Lower lobe of right lung (tissue), 2 donors: ENCODE results near the gene HS3ST2. TPM values are rescaled to one million over a fixed set of nuclear protein-coding genes. Genes with fewer than 3 reads are reported as not detected.

Experiments used
- ATAC-seq, 2 donors: fragments of 200-7000 bp; cut with Tn5 transposase; one replicate each; pipeline ENCODE4 v1.9.1; 2020 to 2022; ENCODE audit warnings: mild to moderate bottlenecking in 2 of 2, moderate library complexity in 2 of 2
- DNase-seq: peaks from one replicate; pipeline ENCODE4 v3.0.0-alpha.2; 2020
- H3K27ac ChIP-seq: fragments of 200-600 bp; one replicate; pipeline ENCODE4 v1.8.0; 2022
- H3K27me3 ChIP-seq: fragments of 200-600 bp; one replicate; pipeline ENCODE4 v1.8.0; 2022; ENCODE audit warnings: low read depth
- H3K36me3 ChIP-seq: fragments of 200-600 bp; one replicate; pipeline ENCODE4 v1.8.0; 2022; ENCODE audit warnings: mild to moderate bottlenecking
- H3K4me1 ChIP-seq: fragments of 200-600 bp; one replicate; pipeline ENCODE4 v1.8.0; 2022
- H3K4me3 ChIP-seq: fragments of 200-600 bp; one replicate; pipeline ENCODE4 v1.8.0; 2022; ENCODE audit warnings: mild to moderate bottlenecking
- H3K9me3 ChIP-seq: fragments of 200-600 bp; one replicate; pipeline ENCODE4 v1.8.0; 2022
- intact Hi-C: fragments of 100-400 bp; cut with DNase I; formaldehyde crosslinking; loops from one replicate; pipeline ENCODE4 v1.11.0; 2022
- total RNA-seq: library from RNA; stranded (reverse); fragmentation: NEBNext Ultra II Directional; extraction: Animal tissue kit (Norgen Biotek cat#: 25700); gene quantifications from one replicate; pipeline ENCODE4 v1.2.1, GENCODE V29; 2021
- TF ChIP-seq, protein P1 (sequence below): fragments of 200-600 bp; IDR thresholded peaks from one replicate; pipeline ENCODE4 v1.8.0; 2022; ENCODE audit warnings: antibody characterized with exemption, mild to moderate bottlenecking
- donor health status: DM: no; HTN: yes; CAD: no; lungs with severe emphysema.

HS3ST2 gene
- total RNA-seq, 1 donor from 2014 or later, result 4.8 TPM

DNA sequence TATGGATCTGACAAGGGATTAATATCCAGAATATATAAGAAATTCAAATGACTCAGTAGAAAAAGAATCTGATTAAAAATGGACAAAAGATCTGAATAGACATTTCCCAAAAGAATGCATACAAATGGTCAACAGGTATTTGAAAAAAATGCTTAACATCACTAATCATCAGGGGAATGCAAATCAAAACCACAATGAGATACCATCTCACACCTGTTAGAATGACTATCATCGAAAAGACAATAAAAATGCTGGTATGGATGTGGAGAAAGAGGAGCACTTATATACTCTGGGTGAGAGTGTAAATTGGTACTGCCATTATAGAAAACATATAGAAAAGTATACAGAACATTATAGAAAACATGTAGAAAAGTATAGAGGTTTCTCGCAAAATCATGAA, 16.4 kb upstream of the HS3ST2 start:
- Histone ChIP-seq H3K36me3 (no peaks in the 10 kb centered on the region), H3K4me3 (no peak overlapping the region), H3K27ac (no peak overlapping the region), H3K27me3 (peaks cover 6% of the 10 kb centered on the region), H3K4me1 (no peaks in the 10 kb centered on the region), H3K9me3 (no peaks in the 10 kb centered on the region)
- ATAC-seq, result no peak
- TF ChIP-seq, protein P1, sequence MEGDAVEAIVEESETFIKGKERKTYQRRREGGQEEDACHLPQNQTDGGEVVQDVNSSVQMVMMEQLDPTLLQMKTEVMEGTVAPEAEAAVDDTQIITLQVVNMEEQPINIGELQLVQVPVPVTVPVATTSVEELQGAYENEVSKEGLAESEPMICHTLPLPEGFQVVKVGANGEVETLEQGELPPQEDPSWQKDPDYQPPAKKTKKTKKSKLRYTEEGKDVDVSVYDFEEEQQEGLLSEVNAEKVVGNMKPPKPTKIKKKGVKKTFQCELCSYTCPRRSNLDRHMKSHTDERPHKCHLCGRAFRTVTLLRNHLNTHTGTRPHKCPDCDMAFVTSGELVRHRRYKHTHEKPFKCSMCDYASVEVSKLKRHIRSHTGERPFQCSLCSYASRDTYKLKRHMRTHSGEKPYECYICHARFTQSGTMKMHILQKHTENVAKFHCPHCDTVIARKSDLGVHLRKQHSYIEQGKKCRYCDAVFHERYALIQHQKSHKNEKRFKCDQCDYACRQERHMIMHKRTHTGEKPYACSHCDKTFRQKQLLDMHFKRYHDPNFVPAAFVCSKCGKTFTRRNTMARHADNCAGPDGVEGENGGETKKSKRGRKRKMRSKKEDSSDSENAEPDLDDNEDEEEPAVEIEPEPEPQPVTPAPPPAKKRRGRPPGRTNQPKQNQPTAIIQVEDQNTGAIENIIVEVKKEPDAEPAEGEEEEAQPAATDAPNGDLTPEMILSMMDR, result no peak
- intact Hi-C loops, result no loop called here
- no peak for DNase-seq

DNA sequence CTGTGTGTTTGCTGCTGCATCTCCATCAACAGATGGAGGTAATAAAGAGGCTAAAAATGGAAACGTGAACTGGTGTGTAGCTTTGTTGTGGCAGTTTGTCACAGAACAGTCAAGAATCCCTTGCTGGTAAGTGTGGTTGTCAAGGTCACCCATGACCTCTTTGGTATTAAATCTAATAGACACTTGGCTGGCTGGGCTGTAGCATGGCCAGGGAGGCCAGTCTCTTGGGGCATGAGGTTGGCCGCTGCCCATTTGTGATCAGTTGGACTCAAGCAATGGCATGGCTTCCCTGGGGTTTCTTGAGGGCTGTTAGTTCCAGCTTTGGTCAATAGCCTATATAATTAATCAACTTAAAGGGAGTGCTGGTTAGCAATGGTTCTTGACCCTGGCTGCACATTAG, 14.8 kb upstream of the HS3ST2 start:
- ATAC-seq (no peak), DNase-seq (no peak)
- Histone ChIP-seq H3K4me3 (no peak overlapping the region), H3K27ac (no peak overlapping the region), H3K36me3 (no peaks in the 10 kb centered on the region), H3K27me3 (peaks cover 9% of the 10 kb centered on the region), H3K9me3 (no peaks in the 10 kb centered on the region), H3K4me1 (no peaks in the 10 kb centered on the region)
- intact Hi-C loops, result no loop called here
- TF ChIP-seq, protein P1, result no peak

DNA sequence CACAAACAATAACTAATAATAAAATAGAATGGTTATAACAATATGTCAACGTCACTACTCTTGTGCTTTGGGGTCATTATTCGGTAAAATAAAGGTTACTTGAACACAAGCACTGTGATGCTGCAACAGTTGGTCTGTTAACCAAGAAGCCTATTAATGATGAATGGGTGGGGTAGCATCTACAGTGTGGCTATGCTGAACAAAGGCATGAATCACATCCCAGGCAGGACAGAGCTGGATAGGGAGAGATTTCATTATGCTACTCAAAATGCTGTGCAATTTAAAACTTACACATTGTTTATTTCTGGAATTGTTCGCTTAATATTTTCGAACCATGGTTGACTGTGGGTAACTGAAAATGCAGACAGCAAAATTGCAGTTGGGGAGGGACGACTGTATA, 9.1 kb upstream of the HS3ST2 start:
- Histone ChIP-seq H3K4me1 (no peaks in the 10 kb centered on the region), H3K36me3 (no peaks in the 10 kb centered on the region), H3K9me3 (no peaks in the 10 kb centered on the region), H3K4me3 (no peak overlapping the region), H3K27ac (no peak overlapping the region), H3K27me3 (peaks cover 11% of the 10 kb centered on the region)
- intact Hi-C loops, result no loop called here
- no peak for ATAC-seq
- TF ChIP-seq, protein P1, result no peak
- no peak for DNase-seq

DNA sequence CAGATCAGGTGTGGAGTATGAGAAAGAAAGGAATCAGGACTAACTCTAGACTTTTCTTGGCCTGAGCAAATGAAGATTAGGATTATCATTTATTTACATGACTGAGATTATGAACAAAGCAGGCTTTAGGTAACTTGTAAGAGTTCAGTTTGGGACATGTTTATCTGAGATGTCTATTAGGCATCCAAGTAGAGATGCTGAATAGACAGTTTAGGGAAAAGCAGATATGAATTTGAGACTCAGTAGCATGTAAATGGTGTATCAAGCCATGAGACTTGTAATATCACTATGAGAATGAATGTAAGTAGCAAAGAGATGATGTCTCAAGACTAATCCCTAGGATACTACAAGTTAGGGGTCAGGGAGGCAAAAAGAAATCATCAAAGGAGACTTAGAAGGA, 8.6 kb upstream of the HS3ST2 start:
- ATAC-seq, result no peak

DNA sequence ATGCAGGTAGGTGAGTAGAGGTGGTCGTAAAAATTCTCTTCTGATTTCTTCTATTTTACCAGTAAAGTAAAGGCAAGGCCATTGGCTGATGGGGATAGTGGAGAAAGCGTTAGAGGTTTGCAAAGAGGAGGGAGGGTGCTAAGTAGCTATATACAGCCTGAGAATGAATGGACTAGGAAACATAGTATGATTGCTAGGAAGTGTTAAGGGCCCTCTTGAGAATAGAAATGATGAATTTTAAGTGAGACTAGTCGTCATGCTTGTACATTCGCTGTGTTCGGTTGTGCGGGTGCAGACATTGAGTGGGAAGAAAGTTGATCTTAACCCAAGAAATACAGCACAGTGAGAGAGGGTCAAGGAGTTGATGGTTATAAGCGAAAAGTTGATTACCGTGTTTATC, 7.2 kb upstream of the HS3ST2 start:
- DNase-seq, result no peak
- Histone ChIP-seq H3K9me3 (no peaks in the 10 kb centered on the region), H3K4me3 (no peak overlapping the region), H3K27ac (no peak overlapping the region), H3K27me3 (peaks cover 14% of the 10 kb centered on the region), H3K36me3 (no peaks in the 10 kb centered on the region), H3K4me1 (no peaks in the 10 kb centered on the region)
- intact Hi-C loops, result no loop called here
- ATAC-seq, result no peak
- TF ChIP-seq, protein P1, result no peak

More for the DNA sequence above, 8.6 kb upstream of the HS3ST2 start:
- DNase-seq, result no peak
- H3K4me1 ChIP-seq, result no peaks in the 10 kb centered on the region
- peaks cover 12% of the 10 kb centered on the region for H3K27me3 ChIP-seq
- TF ChIP-seq, protein P1, result no peak
- intact Hi-C loops, result no loop called here
- H3K9me3 ChIP-seq, result no peaks in the 10 kb centered on the region
- H3K36me3 ChIP-seq, result no peaks in the 10 kb centered on the region
- H3K27ac ChIP-seq, result no peak overlapping the region
- H3K4me3 ChIP-seq, result no peak overlapping the region

DNA sequence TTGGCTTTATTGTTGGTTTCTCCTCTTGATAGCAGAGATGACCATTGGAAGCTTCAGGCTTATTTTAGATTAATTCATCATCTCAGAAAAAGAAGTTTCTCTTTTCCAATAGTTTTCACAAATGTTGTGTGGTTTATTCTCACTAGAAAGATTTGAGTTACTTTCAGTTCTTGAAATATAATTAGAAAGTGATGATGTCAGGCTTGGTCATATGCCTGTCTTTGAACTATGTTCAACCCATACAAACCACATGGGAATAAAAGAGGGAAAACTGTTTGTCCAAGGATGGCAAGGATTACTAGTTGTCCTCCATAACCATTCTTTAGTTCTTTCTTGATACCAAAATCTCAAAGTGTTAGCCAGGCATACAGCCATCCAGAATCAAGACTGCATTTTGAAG, 3.7 kb upstream of the HS3ST2 start:
- TF ChIP-seq, protein P1, result no peak
- intact Hi-C loops, result no loop called here
- ATAC-seq (no peak), DNase-seq (no peak)
- Histone ChIP-seq H3K36me3 (no peaks in the 10 kb centered on the region), H3K9me3 (no peaks in the 10 kb centered on the region), H3K27ac (no peak overlapping the region), H3K4me3 (no peak overlapping the region), H3K27me3 (peaks cover 40% of the 10 kb centered on the region), H3K4me1 (peaks cover 4% of the 10 kb centered on the region)
